ENCODE measurements around the gene MS4A2.
"Not testable (repeated sequence)": the region's sequence is repeated elsewhere in the genome, so short reads cannot be mapped to it uniquely, and the experiment has no call there.

The MS4A2 gene

GRCh38 chr11:60088364-60088763 lies at the start of gene MS4A2:
MS4A2 (plus strand) TSS chr11:60088664; CDS start chr11:60088766, 102 bp downstream.
- no peak for DNase-seq (ENCODE audit: low spot score)

- no peak for DNase-seq (ENCODE audit: low spot score)
Observed at GRCh38 chr11:60040109-60040508, 48.4 kb upstream of the MS4A2 start, which contains the start of gene OOSP2. OOSP2 (plus strand) TSS chr11:60040409; CDS start chr11:60040460, 51 bp downstream.

GRCh38 chr11:60050422-60050821 lies 38.0 kb upstream of the MS4A2 start:
- not testable (repeated sequence) for DNase-seq (ENCODE audit: low spot score)

- not testable (repeated sequence) for DNase-seq (ENCODE audit: low spot score)
Observed at GRCh38 chr11:60050839-60051238, 37.6 kb upstream of the MS4A2 start.

- DNase-seq (ENCODE audit: low spot score), result no peak
Observed at GRCh38 chr11:60056349-60056969, 32.0 kb upstream of the MS4A2 start, which contains the start of gene MS4A3. MS4A3 (plus strand) TSS chr11:60056665; CDS start chr11:60061161, 4,496 bp downstream.

- DNase-seq (ENCODE audit: low spot score), result no peak
Observed at GRCh38 chr11:60059052-60059451, 29.4 kb upstream of the MS4A2 start.

- no peak for DNase-seq (ENCODE audit: low spot score)
Observed at GRCh38 chr11:60059521-60060240, 28.8 kb upstream of the MS4A2 start.

- DNase-seq (ENCODE audit: low spot score), result no peak
Observed at GRCh38 chr11:60064111-60064510, 24.4 kb upstream of the MS4A2 start.

GRCh38 chr11:60065801-60066200 lies 22.7 kb upstream of the MS4A2 start:
- DNase-seq (ENCODE audit: low spot score), result no peak

- no peak for DNase-seq (ENCODE audit: low spot score)
Observed at GRCh38 chr11:60069450-60069849, 19.0 kb upstream of the MS4A2 start.

GRCh38 chr11:60071644-60072043 lies 16.8 kb upstream of the MS4A2 start:
- not testable (repeated sequence) for DNase-seq (ENCODE audit: low spot score)

GRCh38 chr11:60077216-60077817 lies 11.1 kb upstream of the MS4A2 start:
- no peak for DNase-seq (ENCODE audit: low spot score)

GRCh38 chr11:60077981-60078380 lies 10.5 kb upstream of the MS4A2 start:
- no peak for DNase-seq (ENCODE audit: low spot score)

- DNase-seq (ENCODE audit: low spot score), result no peak
Observed at GRCh38 chr11:60078745-60079144, 9.7 kb upstream of the MS4A2 start.

- no peak for DNase-seq (ENCODE audit: low spot score)
Observed at GRCh38 chr11:60080535-60080934, 7.9 kb upstream of the MS4A2 start.

GRCh38 chr11:60084631-60085273 lies 3.7 kb upstream of the MS4A2 start:
- DNase-seq (ENCODE audit: low spot score), result no peak

- no peak for DNase-seq (ENCODE audit: low spot score)
Observed at GRCh38 chr11:60085909-60086308, 2.6 kb upstream of the MS4A2 start.

- DNase-seq (ENCODE audit: low spot score), result no peak
Observed at GRCh38 chr11:60087239-60087638, 1.2 kb upstream of the MS4A2 start.

GRCh38 chr11:60095477-60096120 lies 7.1 kb downstream of the MS4A2 start:
- no peak for DNase-seq (ENCODE audit: low spot score)

- no peak for DNase-seq (ENCODE audit: low spot score)
Observed at GRCh38 chr11:60097189-60097588, 8.7 kb downstream of the MS4A2 start.

GRCh38 chr11:60098508-60098907 lies 10.0 kb downstream of the MS4A2 start:
- no peak for DNase-seq (ENCODE audit: low spot score)

GRCh38 chr11:60100516-60100915 lies 12.1 kb downstream of the MS4A2 start:
- no peak for DNase-seq (ENCODE audit: low spot score)
